ENCODE data around the gene ZNF331.

ZNF331 gene

GRCh38 chr19:53520547-53521372 lies 17.2 kb upstream of the ZNF331 start:
- peak; percentile 69 to 87 for DNase-seq (ENCODE audit: low read depth in 1 of 2, low spot score in 1 of 2)

GRCh38 chr19:53521373-53522202 lies 16.4 kb upstream of the ZNF331 start:
- no peak for DNase-seq (ENCODE audit: low read depth in 1 of 2, low spot score in 1 of 2)

- DNase-seq (ENCODE audit: low read depth in 1 of 2, low spot score in 1 of 2): no peak
These were observed 12.0 kb upstream of the ZNF331 start for GRCh38 chr19:53525922-53526321.

GRCh38 chr19:53530622-53531021 lies 7.3 kb upstream of the ZNF331 start:
- no peak for DNase-seq (ENCODE audit: low read depth in 1 of 2, low spot score in 1 of 2)

- DNase-seq (ENCODE audit: low read depth in 1 of 2, low spot score in 1 of 2): no peak
These were observed 6.5 kb upstream of the ZNF331 start for GRCh38 chr19:53531457-53531856.

GRCh38 chr19:53532362-53532761 lies 5.6 kb upstream of the ZNF331 start:
- no peak for DNase-seq (ENCODE audit: low read depth in 1 of 2, low spot score in 1 of 2)

GRCh38 chr19:53536225-53536548 lies 1.8 kb upstream of the ZNF331 start:
- DNase-seq (ENCODE audit: low read depth in 1 of 2, low spot score in 1 of 2): no peak

GRCh38 chr19:53537121-53537520 lies 824 bp upstream of the ZNF331 start:
- no peak for DNase-seq (ENCODE audit: low read depth in 1 of 2, low spot score in 1 of 2)

- DNase-seq (ENCODE audit: low read depth in 1 of 2, low spot score in 1 of 2): no peak
These were observed 599 bp downstream of the ZNF331 start for GRCh38 chr19:53538378-53539109.

GRCh38 chr19:53540091-53540490 lies 2.1 kb downstream of the ZNF331 start:
- DNase-seq (ENCODE audit: low read depth in 1 of 2, low spot score in 1 of 2): no peak

- no peak for DNase-seq (ENCODE audit: low read depth in 1 of 2, low spot score in 1 of 2)
These were observed 4.0 kb downstream of the ZNF331 start for GRCh38 chr19:53541971-53542370.

GRCh38 chr19:53545271-53546065 lies 7.5 kb downstream of the ZNF331 start:
- DNase-seq (ENCODE audit: low read depth in 1 of 2, low spot score in 1 of 2): no peak

- no peak for DNase-seq (ENCODE audit: low read depth in 1 of 2, low spot score in 1 of 2)
These were observed 9.0 kb downstream of the ZNF331 start for GRCh38 chr19:53546758-53547513.

GRCh38 chr19:53549340-53549739 lies 11.4 kb downstream of the ZNF331 start:
- DNase-seq (ENCODE audit: low read depth in 1 of 2, low spot score in 1 of 2): no peak

GRCh38 chr19:53552001-53552721 lies 14.2 kb downstream of the ZNF331 start:
- no peak for DNase-seq (ENCODE audit: low read depth in 1 of 2, low spot score in 1 of 2)

GRCh38 chr19:53553156-53553555 lies 15.2 kb downstream of the ZNF331 start:
- no peak for DNase-seq (ENCODE audit: low read depth in 1 of 2, low spot score in 1 of 2)

- peak; percentile 80 to 84 for DNase-seq (ENCODE audit: low read depth in 1 of 2, low spot score in 1 of 2)
These were observed 16.2 kb downstream of the ZNF331 start for GRCh38 chr19:53553865-53554791.

GRCh38 chr19:53554804-53555203 lies 16.9 kb downstream of the ZNF331 start:
- no peak for DNase-seq (ENCODE audit: low read depth in 1 of 2, low spot score in 1 of 2)

All from activated CD4-positive, alpha-beta T cell treated with anti-CD3 and anti-CD28 coated beads, Interleukin-2, amount 50 U/mL, for 24 hours (primary cell).